ENCODE data around the gene C20orf144. TPM values are rescaled to one million over a fixed set of nuclear protein-coding genes. Genes with fewer than 3 reads are reported as not detected.

Gene C20orf144
- total RNA-seq, 1 experiment from 2014 or later = not detected

DNA sequence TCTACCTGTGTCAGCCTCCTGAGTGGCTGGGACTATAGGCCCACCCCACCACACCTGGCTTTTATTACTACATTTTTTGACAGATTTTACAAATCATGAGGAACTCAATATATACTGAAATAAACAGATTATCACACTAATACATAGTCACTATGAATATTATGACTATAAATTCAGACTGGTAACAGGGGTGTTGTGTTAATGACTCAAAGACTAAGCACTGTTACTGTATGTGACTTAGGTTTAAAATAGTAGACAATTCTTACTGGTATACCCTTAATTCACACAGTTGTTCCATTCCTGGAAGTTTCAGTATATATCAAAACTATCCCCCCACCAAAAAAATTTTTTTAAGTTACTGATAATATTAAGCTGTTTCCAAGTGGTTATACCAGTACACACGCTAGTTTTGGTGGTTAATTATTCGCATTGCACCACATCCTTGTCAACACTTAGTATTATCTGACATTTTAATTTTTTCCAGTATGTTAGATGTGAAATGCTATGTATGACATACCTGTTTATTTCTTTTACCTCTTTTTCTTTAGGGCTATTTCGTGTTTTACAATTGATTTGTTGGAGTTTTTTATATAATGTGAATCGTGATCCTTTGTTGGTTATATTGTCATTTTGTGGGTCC is 34.4 kb upstream of the C20orf144 start:
- H3K9me3 ChIP-seq (ENCODE audit: low read length) = no peaks in the 10 kb centered on the region
- H3K9ac ChIP-seq (ENCODE audit: low read length) = no peak overlapping the region
- DNase-seq = no peak
- H3F3A ChIP-seq (ENCODE audit: low read length, unreplicated experiment) = no peaks in the 10 kb centered on the region
- H4K20me1 ChIP-seq (ENCODE audit: low read length) = no peaks in the 10 kb centered on the region
- H3K27me3 ChIP-seq (ENCODE audit: low read length) = no peaks in the 10 kb centered on the region
- no TSS peak for BruUV-seq (replicated peaks)
- H3K36me3 ChIP-seq (ENCODE audit: low read depth, low read length) = peaks cover 6% of the 10 kb centered on the region; the same call in 1 of the 2 replicates
- intact Hi-C loops (cut with micrococcal nuclease) = no loop called here
- ChIA-PET POLR2A (ENCODE audit: unreplicated experiment) (no interaction called here), CTCF (no interaction called here)
- no peak overlapping the region for H3K27ac ChIP-seq (ENCODE audit: low read length)
- H2AFZ ChIP-seq (ENCODE audit: low read length) = no peak overlapping the region
- TF ChIP-seq EZH2 (IDR thresholded peaks at IDR 0.05; ENCODE audit: low read length, unreplicated experiment) (no peak), EZH2phosphoT487 (IDR thresholded peaks at IDR 0.05; ENCODE audit: borderline replicate concordance, low read length) (no peak)
- TF ChIP-seq, protein P1, sequence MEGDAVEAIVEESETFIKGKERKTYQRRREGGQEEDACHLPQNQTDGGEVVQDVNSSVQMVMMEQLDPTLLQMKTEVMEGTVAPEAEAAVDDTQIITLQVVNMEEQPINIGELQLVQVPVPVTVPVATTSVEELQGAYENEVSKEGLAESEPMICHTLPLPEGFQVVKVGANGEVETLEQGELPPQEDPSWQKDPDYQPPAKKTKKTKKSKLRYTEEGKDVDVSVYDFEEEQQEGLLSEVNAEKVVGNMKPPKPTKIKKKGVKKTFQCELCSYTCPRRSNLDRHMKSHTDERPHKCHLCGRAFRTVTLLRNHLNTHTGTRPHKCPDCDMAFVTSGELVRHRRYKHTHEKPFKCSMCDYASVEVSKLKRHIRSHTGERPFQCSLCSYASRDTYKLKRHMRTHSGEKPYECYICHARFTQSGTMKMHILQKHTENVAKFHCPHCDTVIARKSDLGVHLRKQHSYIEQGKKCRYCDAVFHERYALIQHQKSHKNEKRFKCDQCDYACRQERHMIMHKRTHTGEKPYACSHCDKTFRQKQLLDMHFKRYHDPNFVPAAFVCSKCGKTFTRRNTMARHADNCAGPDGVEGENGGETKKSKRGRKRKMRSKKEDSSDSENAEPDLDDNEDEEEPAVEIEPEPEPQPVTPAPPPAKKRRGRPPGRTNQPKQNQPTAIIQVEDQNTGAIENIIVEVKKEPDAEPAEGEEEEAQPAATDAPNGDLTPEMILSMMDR (conservative IDR thresholded peaks at IDR 0.05; ENCODE audit: low read depth, low read length) = no peak
- ATAC-seq = no peak
- no peak overlapping the region for H3K4me2 ChIP-seq (ENCODE audit: low read length)
- no peak overlapping the region for H3K4me3 ChIP-seq (ENCODE audit: low read length)
- H3K4me1 ChIP-seq (ENCODE audit: insufficient read depth, low read length) = no peaks in the 10 kb centered on the region
- H3K9me2 ChIP-seq (replicated peaks; ENCODE audit: low read length) = no peaks in the 10 kb centered on the region
- no peaks in the 10 kb centered on the region for H3K79me2 ChIP-seq (ENCODE audit: low read length)

- Histone ChIP-seq H3K4me1 (ENCODE audit: insufficient read depth, low read length) (no peaks in the 10 kb centered on the region), H3K4me2 (ENCODE audit: low read length) (no peak overlapping the region), H3K4me3 (ENCODE audit: low read length) (no peak overlapping the region), H3K27ac (ENCODE audit: low read length) (no peak overlapping the region), H3K9me2 (replicated peaks; ENCODE audit: low read length) (no peaks in the 10 kb centered on the region), H3K9me3 (ENCODE audit: low read length) (no peaks in the 10 kb centered on the region), H3K36me3 (ENCODE audit: low read depth, low read length) (0 out of 2 replicates have a peak, but pooled peaks cover 2% of the 10 kb centered on the region), H3K79me2 (ENCODE audit: low read length) (no peaks in the 10 kb centered on the region), H3K9ac (ENCODE audit: low read length) (no peak overlapping the region), H3F3A (ENCODE audit: low read length, unreplicated experiment) (no peaks in the 10 kb centered on the region), H2AFZ (ENCODE audit: low read length) (no peak overlapping the region), H3K27me3 (ENCODE audit: low read length) (no peaks in the 10 kb centered on the region), H4K20me1 (ENCODE audit: low read length) (no peaks in the 10 kb centered on the region)
- no TSS peak for BruUV-seq (replicated peaks)
- TF ChIP-seq, protein P1 (conservative IDR thresholded peaks at IDR 0.05; ENCODE audit: low read depth, low read length) = no peak
- TF ChIP-seq EZH2phosphoT487 (IDR thresholded peaks at IDR 0.05; ENCODE audit: borderline replicate concordance, low read length) (no peak), EZH2 (IDR thresholded peaks at IDR 0.05; ENCODE audit: low read length, unreplicated experiment) (no peak)
- ATAC-seq = no peak
- intact Hi-C loops (cut with micrococcal nuclease) = no loop called here
- no peak for DNase-seq
- POLR2A ChIA-PET (ENCODE audit: unreplicated experiment) = no interaction called here
- CTCF ChIA-PET = no interaction called here
Measured at GRCh38 chr20:33629533-33629932, 32.6 kb upstream of the C20orf144 start.

DNA sequence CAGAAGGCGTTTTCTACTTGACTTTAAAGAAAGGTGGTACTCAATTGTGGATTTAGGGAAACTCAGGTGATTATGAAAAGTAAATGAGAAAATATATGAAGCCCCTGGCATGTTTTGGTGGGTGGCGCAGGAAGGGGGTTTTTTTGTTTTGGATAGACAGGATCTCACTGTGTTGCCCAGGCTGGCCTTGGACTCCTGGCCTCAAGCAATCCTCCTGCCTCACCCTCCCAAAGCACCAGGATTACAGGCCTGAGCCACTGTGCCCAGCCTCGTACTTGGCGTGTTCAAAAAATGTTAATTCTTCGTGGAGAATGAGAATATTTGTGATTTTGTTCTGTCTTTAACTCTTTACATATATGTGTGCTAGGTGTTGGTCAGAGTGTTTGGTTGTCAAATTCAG is 32.1 kb upstream of the C20orf144 start:
- H3K9me3 ChIP-seq (ENCODE audit: low read length) = no peaks in the 10 kb centered on the region
- no peaks in the 10 kb centered on the region for H3K9me2 ChIP-seq (replicated peaks; ENCODE audit: low read length)
- TF ChIP-seq EZH2 (IDR thresholded peaks at IDR 0.05; ENCODE audit: low read length, unreplicated experiment) (no peak), EZH2phosphoT487 (IDR thresholded peaks at IDR 0.05; ENCODE audit: borderline replicate concordance, low read length) (no peak)
- TF ChIP-seq, protein P1 (conservative IDR thresholded peaks at IDR 0.05; ENCODE audit: low read depth, low read length) = no peak
- POLR2A ChIA-PET (ENCODE audit: unreplicated experiment) = no interaction called here
- intact Hi-C loops (cut with micrococcal nuclease) = no loop called here
- no peak overlapping the region for H3K27ac ChIP-seq (ENCODE audit: low read length)
- no peak overlapping the region for H2AFZ ChIP-seq (ENCODE audit: low read length)
- H3K4me3 ChIP-seq (ENCODE audit: low read length) = no peak overlapping the region
- H3K4me1 ChIP-seq (ENCODE audit: insufficient read depth, low read length) = no peaks in the 10 kb centered on the region
- BruUV-seq (replicated peaks) = no TSS peak
- H3K27me3 ChIP-seq (ENCODE audit: low read length) = no peaks in the 10 kb centered on the region
- H3F3A ChIP-seq (ENCODE audit: low read length, unreplicated experiment) = no peaks in the 10 kb centered on the region
- H3K79me2 ChIP-seq (ENCODE audit: low read length) = no peaks in the 10 kb centered on the region
- no peaks in the 10 kb centered on the region for H4K20me1 ChIP-seq (ENCODE audit: low read length)
- no peak overlapping the region for H3K4me2 ChIP-seq (ENCODE audit: low read length)
- ATAC-seq (no peak), DNase-seq (no peak)
- no peak overlapping the region for H3K9ac ChIP-seq (ENCODE audit: low read length)
- no peaks in the 10 kb centered on the region for H3K36me3 ChIP-seq (ENCODE audit: low read depth, low read length)
- CTCF ChIA-PET = no interaction called here

All from PC-3 (cell line).